HepG2 (cell line): ENCODE data around the gene CENPP. TPM values are rescaled to one million over a fixed set of nuclear protein-coding genes. Genes with fewer than 3 reads are reported as not detected.

Source experiments
- ATAC-seq: fragments of 200-7000 bp; cut with Tn5 transposase; 3 replicates; pipeline ENCODE4 v1.9.1; 2020; ENCODE audit warnings: mild to moderate bottlenecking, moderate library complexity
- BruUV-seq: library from RNA; stranded (reverse); fragments of 400-500 nt; replicated peaks from 2 replicates; lab custom pipeline; 2021; lab: Mats Ljungman, UMichigan
- CTCF ChIA-PET: fragments of 300-600 bp; formaldehyde crosslinking; extraction: SDS; loops from one replicate; lab custom pipeline; 2021; ENCODE audit warnings: low total read pairs, inconsistent platforms, low intra/inter-chr PET ratio; lab: Yijun Ruan, JAX
- POLR2A ChIA-PET: fragments of 350-600 bp; sonication (Branson Sonifier 250); formaldehyde crosslinking; loops from one replicate; lab custom pipeline; 2020; ENCODE audit warnings: antibody characterized with exemption, inconsistent platforms; lab: Yijun Ruan, JAX
- DNase-seq: peaks from one replicate; pipeline ENCODE4 v3.0.0-alpha.2; 2015; ENCODE audit warnings: low spot score
- FAIRE-seq: peaks from 3 replicates; lab custom pipeline; 2011; peaks lifted over from hg19 to GRCh38; lab: Jason Lieb, UNC
- H2AFZ ChIP-seq: one replicate; pipeline ENCODE4 v1.6.1; 2011; ENCODE audit warnings: low read length, inconsistent platforms
- H3K27ac ChIP-seq: fragments of 300-600 bp; 3 replicates; pipeline ENCODE4 v1.8.0; 2011; ENCODE audit warnings: mixed run types, mild to moderate bottlenecking, mixed read lengths, low read length, inconsistent platforms; ENCODE audit not compliant: insufficient read depth; ENCODE audit errors: extremely low read length
- H3K27me3 ChIP-seq, 2 experiments: fragments of 200-600 bp in 1 of 2; 2 replicates in 1 of 2; 3 replicates in 1 of 2; pipeline versions ENCODE4 v1.6.0 to v1.8.0; 2011; ENCODE audit warnings: low read length in 2 of 2, mild to moderate bottlenecking in 2 of 2, moderate library complexity in 2 of 2, inconsistent platforms in 1 of 2; ENCODE audit not compliant: insufficient read depth in 2 of 2, control insufficient read depth in 1 of 2
- H3K36me3 ChIP-seq, 2 experiments: fragments of 200-600 bp in 1 of 2; replicated peaks in 1 of 2; 2 replicates in 1 of 2; 3 replicates in 1 of 2; pipeline versions ENCODE4 v1.5.1 to v1.8.0; 2011; ENCODE audit warnings: low read length in 2 of 2, inconsistent platforms in 1 of 2; ENCODE audit not compliant: insufficient read depth in 2 of 2, control insufficient read depth in 1 of 2
- H3K4me1 ChIP-seq: 2 replicates; pipeline ENCODE4 v1.5.1; 2012; ENCODE audit warnings: low read length, inconsistent platforms; ENCODE audit not compliant: insufficient read depth
- H3K4me2 ChIP-seq: 2 replicates; pipeline ENCODE4 v1.6.0; 2011; ENCODE audit warnings: low read depth, low read length, inconsistent platforms
- H3K4me3 ChIP-seq, 3 experiments: fragments of 200-600 bp in 1 of 3; sonication (generic), shearing (Covaris generic) in 1 of 3; replicated peaks in 1 of 3; 2 replicates each; pipeline ENCODE4 v1.5.1; 2011 to 2016; ENCODE audit warnings: low read length in 3 of 3, inconsistent platforms in 2 of 3, low read depth in 2 of 3, mild to moderate bottlenecking in 2 of 3, control low read depth in 1 of 3, mixed read lengths in 1 of 3; ENCODE audit not compliant: insufficient read depth in 1 of 3
- H3K79me2 ChIP-seq: one replicate; pipeline ENCODE4 v1.6.1; 2011; ENCODE audit warnings: low read length, inconsistent platforms; ENCODE audit not compliant: insufficient read depth
- H3K9ac ChIP-seq: 2 replicates; pipeline ENCODE4 v1.6.0; 2011; ENCODE audit warnings: mild to moderate bottlenecking, low read depth, low read length, inconsistent platforms; ENCODE audit not compliant: insufficient read depth
- H3K9me3 ChIP-seq: 2 replicates; pipeline ENCODE4 v1.5.1; 2012; ENCODE audit warnings: mild to moderate bottlenecking, low read length
- H4K20me1 ChIP-seq: 2 replicates; pipeline ENCODE4 v1.6.0; 2011; ENCODE audit warnings: inconsistent platforms, mild to moderate bottlenecking, low read length, moderate library complexity; ENCODE audit not compliant: insufficient read depth
- CEBPG ChIP-seq: IDR thresholded peaks from 2 replicates; pipeline ENCODE4 v1.6.1; 2016
- HDAC6 ChIP-seq: fragments of 200-600 bp; sonication (generic); IDR thresholded peaks from 2 replicates; pipeline ENCODE4 v1.7.0; 2017; ENCODE audit warnings: mild to moderate bottlenecking, antibody characterized with exemption, low read length, low read depth
- JUND ChIP-seq: sonication (generic); formaldehyde crosslinking; IDR thresholded peaks from 2 replicates; pipeline ENCODE4 v1.8.0; 2022; ENCODE audit warnings: mild to moderate bottlenecking, missing genetic modification reagents
- RAD21 ChIP-seq: fragments of 450-650 bp; formaldehyde crosslinking; IDR thresholded peaks from 2 replicates; pipeline ENCODE4 v1.5.0; 2020; ENCODE audit warnings: mild to moderate bottlenecking
- SMARCE1 ChIP-seq: fragments of 450-650 bp; IDR thresholded peaks from 2 replicates; pipeline ENCODE4 v1.6.1; 2017; ENCODE audit warnings: borderline replicate concordance
- SRY ChIP-seq: sonication (generic); formaldehyde crosslinking; IDR thresholded peaks from 2 replicates; pipeline ENCODE4 v1.8.0; 2022; ENCODE audit warnings: mild to moderate bottlenecking, missing genetic modification reagents
- ZNF367 ChIP-seq: sonication (generic); formaldehyde crosslinking; IDR thresholded peaks from 2 replicates; pipeline ENCODE4 v1.4.0; 2020; ENCODE audit warnings: missing genetic modification reagents, borderline replicate concordance
- ZNF382 ChIP-seq: sonication (generic); formaldehyde crosslinking; IDR thresholded peaks from 2 replicates; pipeline ENCODE4 v1.5.0; 2020; ENCODE audit warnings: missing genetic modification reagents, mild to moderate bottlenecking, borderline replicate concordance
- ZNF670 ChIP-seq: sonication (generic); formaldehyde crosslinking; IDR thresholded peaks from 2 replicates; pipeline ENCODE4 v1.8.0; 2022; ENCODE audit warnings: mild to moderate bottlenecking, missing genetic modification reagents, borderline replicate concordance
- ZNF7 ChIP-seq: IDR thresholded peaks from 2 replicates; pipeline ENCODE4 v1.6.1; 2016; ENCODE audit warnings: missing biosample characterization, missing genetic modification reagents
- ZNF816 ChIP-seq: sonication (generic); formaldehyde crosslinking; IDR thresholded peaks from 2 replicates; pipeline ENCODE4 v1.8.0; 2022; ENCODE audit warnings: missing genetic modification reagents, mild to moderate bottlenecking, borderline replicate concordance
- WGBS: methylation state at CpG from one replicate; pipeline ENCODE4 v1.1.6; 2017; ENCODE audit warnings: low lambda C conversion rate; 5-methylcytosine and 5-hydroxymethylcytosine counted together
- in situ Hi-C: cut with HindIII; loops from 2 replicates; pipeline ENCODE4 v1.10.0; 2017; ENCODE audit warnings: low pct_unique_long_range_greater_than_20kb; ENCODE audit not compliant: extremely low pct_ligation_motif_present
- intact Hi-C: fragments of 100-400 bp; cut with micrococcal nuclease; formaldehyde crosslinking; loops from one replicate; pipeline ENCODE4 v1.10.0; 2022; ENCODE audit not compliant: unreplicated experiment
- polyA plus RNA-seq, 8 experiments: library from polyadenylated mRNA; depleted of rRNA in 3 of 8; stranded (reverse) in 7 of 8; unstranded in 1 of 8; fragments of >200 nt; fragmentation: Illumina TruSeq in 4 of 8; extraction: Trizol in 4 of 8; gene quantifications; 2 replicates each; pipeline versions ENCODE4 v1.2.1 to v1.2.3, GENCODE V29; 2011 to 2016; ENCODE audit warnings: low read depth in 4 of 8, missing spikeins in 1 of 8, mixed read lengths in 1 of 8; ENCODE audit not compliant: insufficient read depth in 1 of 8
- total RNA-seq, 5 experiments: library from RNA; depleted of rRNA; stranded (reverse); fragments of >200 nt; fragmentation: Illumina TruSeq; extraction: Trizol; gene quantifications; 2 replicates each; pipeline ENCODE4 v1.2.3, GENCODE V29; 2016; ENCODE audit warnings: low read depth in 1 of 5
- TF ChIP-seq, protein P1 (sequence below): sonication (generic); formaldehyde crosslinking; IDR thresholded peaks from 2 replicates; pipeline ENCODE4 v1.9.0; 2021; ENCODE audit warnings: missing genetic modification reagents, mild to moderate bottlenecking, borderline replicate concordance
- TF ChIP-seq, protein P2 (sequence below): IDR thresholded peaks from 2 replicates; pipeline ENCODE4 v1.6.1; 2016
- TF ChIP-seq, protein P3 (sequence below): sonication (generic); formaldehyde crosslinking; conservative IDR thresholded peaks from 2 replicates; pipeline ENCODE4 v1.8.0; 2022; ENCODE audit warnings: missing genetic modification reagents

CENPP gene
- total and polyA plus RNA-seq, 2 of the 13 experiments (the other 11 are each of a cell fraction or from before 2014, with no cell fraction given), result 2.0 to 11.4 TPM

DNA sequence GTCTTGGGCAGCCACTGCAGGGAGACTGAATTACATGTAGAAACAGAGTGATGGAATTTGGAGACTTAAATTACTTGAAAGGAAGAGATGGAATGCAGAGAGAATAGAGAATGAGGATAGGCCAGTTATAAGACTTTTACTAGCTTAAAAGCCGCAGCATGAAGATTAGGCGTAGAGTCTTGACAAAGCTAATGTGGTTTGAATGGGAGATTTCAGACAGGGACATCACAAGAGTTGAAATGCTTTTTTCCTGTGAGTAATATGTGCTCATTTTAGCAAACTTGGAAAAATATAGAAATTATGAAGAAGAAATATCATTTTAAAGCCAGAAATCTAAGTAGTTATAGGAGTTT, 7.5 kb downstream of the CENPP start:
- intact Hi-C loops, result no loop called here
- TF ChIP-seq, protein P1, sequence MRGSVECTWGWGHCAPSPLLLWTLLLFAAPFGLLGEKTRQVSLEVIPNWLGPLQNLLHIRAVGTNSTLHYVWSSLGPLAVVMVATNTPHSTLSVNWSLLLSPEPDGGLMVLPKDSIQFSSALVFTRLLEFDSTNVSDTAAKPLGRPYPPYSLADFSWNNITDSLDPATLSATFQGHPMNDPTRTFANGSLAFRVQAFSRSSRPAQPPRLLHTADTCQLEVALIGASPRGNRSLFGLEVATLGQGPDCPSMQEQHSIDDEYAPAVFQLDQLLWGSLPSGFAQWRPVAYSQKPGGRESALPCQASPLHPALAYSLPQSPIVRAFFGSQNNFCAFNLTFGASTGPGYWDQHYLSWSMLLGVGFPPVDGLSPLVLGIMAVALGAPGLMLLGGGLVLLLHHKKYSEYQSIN (CRISPR knock-in tag), result no peak
- TF ChIP-seq JUND (CRISPR knock-in tag) (no peak), HDAC6 (no peak), SRY (CRISPR knock-in tag) (no peak), ZNF382 (no peak), RAD21 (no peak), ZNF7 (no peak), CEBPG (CRISPR knock-in tag) (no peak), ZNF367 (no peak), ZNF816 (CRISPR knock-in tag) (no peak), SMARCE1 (no peak), ZNF670 (CRISPR knock-in tag) (no peak)
- TF ChIP-seq, protein P2, sequence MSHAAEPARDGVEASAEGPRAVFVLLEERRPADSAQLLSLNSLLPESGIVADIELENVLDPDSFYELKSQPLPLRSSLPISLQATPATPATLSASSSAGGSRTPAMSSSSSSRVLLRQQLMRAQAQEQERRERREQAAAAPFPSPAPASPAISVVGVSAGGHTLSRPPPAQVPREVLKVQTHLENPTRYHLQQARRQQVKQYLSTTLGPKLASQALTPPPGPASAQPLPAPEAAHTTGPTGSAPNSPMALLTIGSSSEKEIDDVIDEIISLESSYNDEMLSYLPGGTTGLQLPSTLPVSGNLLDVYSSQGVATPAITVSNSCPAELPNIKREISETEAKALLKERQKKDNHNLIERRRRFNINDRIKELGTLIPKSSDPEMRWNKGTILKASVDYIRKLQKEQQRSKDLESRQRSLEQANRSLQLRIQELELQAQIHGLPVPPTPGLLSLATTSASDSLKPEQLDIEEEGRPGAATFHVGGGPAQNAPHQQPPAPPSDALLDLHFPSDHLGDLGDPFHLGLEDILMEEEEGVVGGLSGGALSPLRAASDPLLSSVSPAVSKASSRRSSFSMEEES (CRISPR knock-in tag), result no peak
- TF ChIP-seq, protein P3, sequence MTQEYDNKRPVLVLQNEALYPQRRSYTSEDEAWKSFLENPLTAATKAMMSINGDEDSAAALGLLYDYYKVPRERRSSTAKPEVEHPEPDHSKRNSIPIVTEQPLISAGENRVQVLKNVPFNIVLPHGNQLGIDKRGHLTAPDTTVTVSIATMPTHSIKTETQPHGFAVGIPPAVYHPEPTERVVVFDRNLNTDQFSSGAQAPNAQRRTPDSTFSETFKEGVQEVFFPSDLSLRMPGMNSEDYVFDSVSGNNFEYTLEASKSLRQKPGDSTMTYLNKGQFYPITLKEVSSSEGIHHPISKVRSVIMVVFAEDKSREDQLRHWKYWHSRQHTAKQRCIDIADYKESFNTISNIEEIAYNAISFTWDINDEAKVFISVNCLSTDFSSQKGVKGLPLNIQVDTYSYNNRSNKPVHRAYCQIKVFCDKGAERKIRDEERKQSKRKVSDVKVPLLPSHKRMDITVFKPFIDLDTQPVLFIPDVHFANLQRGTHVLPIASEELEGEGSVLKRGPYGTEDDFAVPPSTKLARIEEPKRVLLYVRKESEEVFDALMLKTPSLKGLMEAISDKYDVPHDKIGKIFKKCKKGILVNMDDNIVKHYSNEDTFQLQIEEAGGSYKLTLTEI (CRISPR knock-in tag), result no peak
- TF ChIP-seq, all 625 proteins: peak for 0
- no peak overlapping the region for H3K27ac ChIP-seq
- peaks cover 0 to 7% of the 10 kb centered on the region in 2 experiments; a peak in 2 of 5 replicates for H3K36me3 ChIP-seq
- DNase-seq (no peak), ATAC-seq (no peak), FAIRE-seq (no peak)
- H3K4me1 ChIP-seq, result peaks cover 1% of the 10 kb centered on the region; the same call in 1 of the 2 replicates
- H3K4me3 ChIP-seq, result no peak overlapping the region
- H2AFZ ChIP-seq, result no peak overlapping the region
- in situ Hi-C loops, result no loop called here
- 96% methylated on average over 2 of the region's 2 CpGs for WGBS
- H4K20me1 ChIP-seq, result no peaks in the 10 kb centered on the region
- no peaks in the 10 kb centered on the region for H3K79me2 ChIP-seq
- ChIA-PET CTCF (no interaction called here), POLR2A (no interaction called here)
- H3K27me3 ChIP-seq, result no peaks in the 10 kb centered on the region
- no peak overlapping the region for H3K9ac ChIP-seq
- no TSS peak for BruUV-seq
- H3K9me3 ChIP-seq, result no peaks in the 10 kb centered on the region
- no peak overlapping the region for H3K4me2 ChIP-seq
